Activated T-helper 1 cell treated with Interleukin-2 at 50 U/mL for 16 hours (primary cell): ENCODE results near the gene GAB1.

Source experiments
- DNase-seq: peaks from one replicate; pipeline ENCODE4 v3.0.0-alpha.2; 2020; ENCODE audit warnings: low read depth

GAB1 gene

GRCh38 chr4:143489106-143489505 is 152.4 kb downstream of the GAB1 start:
- DNase-seq, result no peak

- no peak for DNase-seq
Observed at GRCh38 chr4:143498021-143498420, 161.3 kb downstream of the GAB1 start.

GRCh38 chr4:143502231-143502630 is 165.6 kb downstream of the GAB1 start:
- no peak for DNase-seq

- DNase-seq, result no peak
Observed at GRCh38 chr4:143506031-143506430, 169.4 kb downstream of the GAB1 start.

- no peak for DNase-seq
Observed at GRCh38 chr4:143511906-143512305, 175.2 kb downstream of the GAB1 start.

GRCh38 chr4:143512978-143513313 is 176.3 kb downstream of the GAB1 start:
- no peak for DNase-seq

GRCh38 chr4:143513314-143514168 is 176.9 kb downstream of the GAB1 start, which contains the start of gene SMARCA5:
TSS of gene SMARCA5 (plus strand) at chr4:143513702. CDS start at chr4:143513925, 223 bp downstream.
- peak; percentile 91 for DNase-seq

- no peak for DNase-seq
Observed at GRCh38 chr4:143514169-143514495, 177.5 kb downstream of the GAB1 start.

GRCh38 chr4:143514497-143514896 is 177.8 kb downstream of the GAB1 start:
- no peak for DNase-seq

GRCh38 chr4:143514901-143515300 is 178.2 kb downstream of the GAB1 start:
- no peak for DNase-seq

GRCh38 chr4:143515905-143516304 is 179.2 kb downstream of the GAB1 start:
- DNase-seq, result no peak

GRCh38 chr4:143517764-143518163 is 181.1 kb downstream of the GAB1 start:
- no peak for DNase-seq
